ENCODE results near the gene NEDD4.

GRCh38 chr15:55990998-55991397 lies 2.4 kb downstream of the NEDD4 start:
- TF ChIP-seq CTCF (IDR thresholded peaks at IDR 0.05; ENCODE audit: low read length) (no peak), EZH2 (IDR thresholded peaks at IDR 0.05; ENCODE audit: borderline replicate concordance, low read length) (no peak)

Measured in OCI-LY1 (cell line).